ENCODE data around the gene LFNG. TPM values are rescaled to one million over a fixed set of nuclear protein-coding genes. Genes with fewer than 3 reads are reported as not detected.
A peak's percentile ranks its signal among the peaks of the same experiment; 100 is the strongest.

LFNG gene
- total and polyA plus RNA-seq, 12 donors = 2.4 to 11.8 (median 9.0) TPM

DNA sequence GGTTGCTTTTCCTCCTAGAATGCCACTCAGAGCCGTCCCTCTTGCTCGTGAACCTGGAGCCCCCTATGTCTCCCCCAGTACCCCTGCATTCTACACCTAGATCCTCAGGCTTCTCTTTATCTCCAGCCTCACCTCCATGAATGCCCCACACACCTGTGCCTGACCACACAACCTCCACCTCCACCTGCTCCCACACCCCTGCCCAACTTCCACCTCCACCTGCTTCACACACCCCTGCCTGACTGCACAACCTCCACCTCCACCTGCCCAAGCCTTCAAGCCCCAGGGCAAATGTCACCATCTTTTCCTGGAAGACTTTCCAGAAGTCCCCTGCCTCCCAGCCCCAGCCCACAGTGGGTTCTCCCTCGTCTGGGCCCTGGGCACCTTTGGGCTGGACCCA, 6.9 kb upstream of the LFNG start:
- Histone ChIP-seq H3K4me3 (no peak overlapping the region), H3K27ac (peak overlapping the region in 3 of 10 donors; percentile 58 to 87 (median 65)), H3K36me3 (no peaks in the 10 kb centered on the region), H3K27me3 (peaks cover 0 to 5% (median 0%) of the 10 kb centered on the region in 7 donors), H3K4me1 (peaks cover 25 to 72% (median 52%) of the 10 kb centered on the region in 9 donors), H3K9me3 (no peaks in the 10 kb centered on the region)
- 77 to 85% methylated on average over 3 of the region's 3 CpGs for WGBS, 2 donors
- DNase-seq (peak in 1 of 2 donors; percentile 8), ATAC-seq (no peak)
- no peak for TF ChIP-seq CTCF (IDR thresholded peaks at IDR 0.05)
- intact Hi-C loops (cut with DNase I) = no loop called here

DNA sequence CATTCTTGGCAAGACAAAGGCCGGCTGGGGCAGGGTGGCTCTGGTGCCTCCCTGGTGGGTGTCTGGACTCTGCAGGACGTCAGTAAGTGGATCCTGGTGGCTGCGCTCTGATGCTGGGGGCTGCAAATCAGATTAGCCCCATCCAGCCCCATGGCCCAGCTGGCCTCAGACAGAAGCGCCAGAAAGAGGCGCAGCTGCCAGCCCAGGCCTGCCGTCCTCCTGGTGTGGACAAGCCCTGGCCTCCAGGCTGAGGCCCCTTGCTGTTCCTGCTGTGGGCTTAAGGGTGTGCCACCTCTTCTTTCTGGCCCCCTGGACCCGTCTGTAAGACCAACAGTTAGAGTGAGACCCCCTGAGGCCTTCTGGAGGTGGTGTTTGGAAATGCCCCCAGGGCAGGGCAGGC, 5.9 kb upstream of the LFNG start:
- Histone ChIP-seq H3K4me3 (no peak overlapping the region), H3K27me3 (peaks cover 0 to 5% (median 0%) of the 10 kb centered on the region in 7 donors), H3K4me1 (peaks cover 17 to 72% (median 49%) of the 10 kb centered on the region in 9 donors), H3K27ac (no peak overlapping the region), H3K36me3 (no peaks in the 10 kb centered on the region), H3K9me3 (no peaks in the 10 kb centered on the region)
- intact Hi-C loops (cut with DNase I) = no loop called here
- ATAC-seq (no peak), DNase-seq (peak in 1 of 2 donors; percentile 7)
- WGBS, 2 donors = 88 to 90% methylated on average over 7 of the region's 7 CpGs
- TF ChIP-seq CTCF (IDR thresholded peaks at IDR 0.05) = no peak

GRCh38 chr7:2514473-2515423, 4.8 kb upstream of the LFNG start:
- 86 to 94% methylated on average over 9 of the region's 9 CpGs for WGBS, 2 donors
- Histone ChIP-seq H3K4me3 (no peak overlapping the region), H3K36me3 (no peaks in the 10 kb centered on the region), H3K4me1 (peaks cover 15 to 67% (median 44%) of the 10 kb centered on the region in 9 donors), H3K9me3 (no peaks in the 10 kb centered on the region), H3K27me3 (no peaks in the 10 kb centered on the region), H3K27ac (no peak overlapping the region)
- no peak for TF ChIP-seq CTCF (IDR thresholded peaks at IDR 0.05)
- intact Hi-C loops (cut with DNase I) = loop anchor here in 2 of 10 donors (5.0 kb wide), 2 partner anchors 32 to 37 kb away; partner anchors contain the start of gene GRIFIN (in 1 of the 2)
- ATAC-seq = no peak
- DNase-seq = no peak

GRCh38 chr7:2515424-2516193, 4.0 kb upstream of the LFNG start:
- Histone ChIP-seq H3K36me3 (no peaks in the 10 kb centered on the region), H3K27me3 (peaks cover 0 to 2% (median 0%) of the 10 kb centered on the region in 7 donors), H3K4me1 (peaks cover 11 to 65% (median 41%) of the 10 kb centered on the region in 9 donors), H3K27ac (peak overlapping the region in 2 of 10 donors; percentile 17 to 62), H3K9me3 (no peaks in the 10 kb centered on the region), H3K4me3 (no peak overlapping the region)
- intact Hi-C loops (cut with DNase I) = loop anchor here in 2 of 10 donors (5.0 kb wide), 2 partner anchors 33 to 38 kb away; partner anchors contain the start of gene GRIFIN (in 1 of the 2)
- DNase-seq = no peak
- no peak for ATAC-seq
- 94 to 95% methylated on average over 15 of the region's 15 CpGs for WGBS, 2 donors
- TF ChIP-seq CTCF (IDR thresholded peaks at IDR 0.05) = no peak

All from heart right ventricle (tissue), 16 donors.